Stimulated activated CD4-positive, alpha-beta T cell treated with anti-CD3 and anti-CD28 coated beads, Interleukin-4, amount 100 ng/mL, for 1 hour (primary cell): Measurements from ENCODE around the gene UQCR11.

Experiments
- DNase-seq: peaks from one replicate; pipeline ENCODE4 v3.0.0-alpha.2; 2020

Gene UQCR11

DNA sequence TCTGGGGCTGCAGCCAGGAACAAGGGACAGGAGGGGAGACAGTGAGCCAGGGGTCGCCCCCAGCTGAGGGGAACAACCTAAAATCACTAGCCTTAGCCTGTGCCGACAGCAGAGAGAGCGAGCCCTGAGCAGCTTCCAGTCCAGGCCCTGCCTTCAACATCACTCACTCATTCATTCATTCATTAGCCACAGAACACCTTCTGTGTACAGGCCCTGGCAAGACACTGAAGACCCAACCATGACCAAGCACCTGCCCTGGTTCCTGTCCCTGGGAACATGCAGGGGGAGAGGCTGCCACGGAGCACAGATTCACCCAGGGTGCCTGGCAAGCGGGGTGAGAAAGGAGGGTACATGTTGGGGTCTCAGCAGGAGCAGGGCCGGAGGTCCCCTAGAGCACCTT is 42.0 kb downstream of the UQCR11 start:
- no peak for DNase-seq

DNA sequence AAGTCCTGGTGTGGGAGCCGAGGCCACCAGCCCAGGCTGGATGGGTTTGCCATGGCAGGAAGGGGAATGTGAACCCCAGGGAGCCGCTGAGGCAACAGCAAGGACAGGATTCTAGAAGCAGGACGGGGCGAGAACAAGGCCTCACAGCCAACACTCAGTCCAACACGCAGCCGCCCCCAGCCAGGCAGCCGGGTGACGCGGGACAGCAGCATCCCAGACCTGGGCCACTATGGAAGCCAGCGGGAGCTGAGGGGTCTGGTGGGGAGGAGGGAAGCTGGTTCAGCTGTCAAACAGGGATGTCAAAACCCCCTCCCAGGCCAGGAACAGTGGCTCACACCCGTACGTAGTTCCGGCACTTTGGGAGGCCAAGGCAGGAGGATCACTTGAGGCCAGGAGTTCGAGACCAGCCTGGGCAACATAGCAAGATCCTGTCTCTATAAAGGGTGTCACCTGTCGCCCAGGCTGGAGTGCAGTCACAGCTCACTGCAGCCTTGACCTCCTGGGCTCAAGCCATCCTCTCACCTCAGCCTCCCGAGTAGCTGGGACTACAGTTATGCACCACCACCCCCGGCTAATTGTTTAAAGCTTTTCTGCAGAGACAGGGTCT is 43.9 kb downstream of the UQCR11 start:
- DNase-seq = no peak

DNA sequence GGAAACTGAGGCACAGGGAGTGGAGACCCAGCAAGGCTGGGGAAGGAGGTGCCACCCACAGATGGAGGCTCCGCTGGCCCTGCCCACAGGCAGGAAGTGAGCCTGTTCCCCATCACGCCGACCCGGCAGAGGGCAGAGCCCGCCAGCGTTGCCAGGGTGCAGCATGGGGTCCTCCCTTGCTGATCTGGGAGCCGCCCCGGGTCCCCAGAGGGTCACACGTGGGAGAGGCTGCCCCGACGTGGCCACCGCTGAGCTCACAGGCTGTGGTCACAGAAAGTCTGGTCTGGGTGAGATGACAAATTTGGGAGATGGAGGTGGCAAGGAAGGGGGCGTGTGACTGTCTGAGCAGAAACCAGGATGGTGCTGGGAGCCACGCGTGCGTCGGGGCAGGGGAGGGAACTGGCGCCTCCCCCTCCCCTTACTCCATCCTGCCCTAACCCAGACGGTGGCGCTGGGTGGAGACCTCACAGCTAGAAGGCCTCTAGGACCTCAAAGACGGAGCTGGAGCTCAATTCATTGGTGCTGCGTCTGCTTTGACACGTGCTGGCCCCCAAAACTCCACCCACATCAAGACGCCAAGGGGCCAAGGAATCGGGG is 44.9 kb downstream of the UQCR11 start:
- no peak for DNase-seq

DNA sequence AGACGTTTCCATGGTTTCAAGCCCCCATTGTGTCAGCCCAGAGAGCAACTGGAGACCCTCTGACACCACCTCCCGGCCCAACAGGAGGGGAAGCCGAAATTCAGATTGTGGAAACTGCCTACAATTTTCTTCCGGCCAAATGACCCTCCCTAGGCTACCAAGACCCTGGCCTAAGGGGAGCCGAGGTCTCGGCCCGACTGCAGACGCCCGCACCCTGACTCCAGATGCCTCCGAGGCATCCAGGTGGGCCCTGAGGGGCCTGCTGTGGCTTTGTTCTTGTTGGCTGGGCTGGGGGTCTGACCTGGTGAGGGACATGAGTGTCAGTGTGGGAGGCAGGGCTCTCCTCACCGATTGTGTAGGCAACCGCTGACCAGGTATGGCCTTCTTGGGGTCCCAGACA is 46.7 kb downstream of the UQCR11 start:
- DNase-seq = no peak

DNA sequence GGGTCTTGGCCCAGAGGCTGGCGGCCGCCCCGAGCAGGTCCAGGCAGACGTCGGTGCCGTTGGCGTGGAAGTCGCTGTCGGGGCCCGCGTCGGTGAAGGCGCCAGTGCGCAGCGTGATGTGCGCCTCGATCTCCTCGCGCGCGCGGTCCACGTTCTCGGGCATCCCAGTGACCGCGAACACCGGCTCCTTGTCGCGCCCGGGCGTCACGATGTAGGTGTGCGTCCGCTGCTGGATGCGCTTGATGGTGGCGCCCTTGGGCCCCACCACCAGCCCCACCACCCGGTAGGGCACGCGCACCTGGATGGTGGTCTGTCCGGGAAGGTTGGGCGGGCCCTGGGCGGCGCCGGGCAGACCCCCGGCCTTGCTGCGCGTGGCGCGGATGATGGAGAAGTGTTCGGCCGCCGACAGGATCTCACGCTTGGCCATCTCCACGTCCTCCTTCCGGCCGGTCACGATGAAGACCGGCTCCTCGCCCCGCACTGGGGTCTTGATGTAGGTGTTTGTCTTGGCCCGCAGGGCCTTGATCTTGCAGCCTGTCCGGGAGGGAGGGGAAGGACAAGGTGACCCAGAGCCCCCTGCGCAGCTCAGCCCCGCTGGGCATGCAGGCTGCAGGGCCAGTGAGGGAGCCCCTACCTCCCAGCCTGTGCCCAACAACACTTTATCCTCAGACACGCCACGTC is 48.7 kb downstream of the UQCR11 start:
- no peak for DNase-seq

DNA sequence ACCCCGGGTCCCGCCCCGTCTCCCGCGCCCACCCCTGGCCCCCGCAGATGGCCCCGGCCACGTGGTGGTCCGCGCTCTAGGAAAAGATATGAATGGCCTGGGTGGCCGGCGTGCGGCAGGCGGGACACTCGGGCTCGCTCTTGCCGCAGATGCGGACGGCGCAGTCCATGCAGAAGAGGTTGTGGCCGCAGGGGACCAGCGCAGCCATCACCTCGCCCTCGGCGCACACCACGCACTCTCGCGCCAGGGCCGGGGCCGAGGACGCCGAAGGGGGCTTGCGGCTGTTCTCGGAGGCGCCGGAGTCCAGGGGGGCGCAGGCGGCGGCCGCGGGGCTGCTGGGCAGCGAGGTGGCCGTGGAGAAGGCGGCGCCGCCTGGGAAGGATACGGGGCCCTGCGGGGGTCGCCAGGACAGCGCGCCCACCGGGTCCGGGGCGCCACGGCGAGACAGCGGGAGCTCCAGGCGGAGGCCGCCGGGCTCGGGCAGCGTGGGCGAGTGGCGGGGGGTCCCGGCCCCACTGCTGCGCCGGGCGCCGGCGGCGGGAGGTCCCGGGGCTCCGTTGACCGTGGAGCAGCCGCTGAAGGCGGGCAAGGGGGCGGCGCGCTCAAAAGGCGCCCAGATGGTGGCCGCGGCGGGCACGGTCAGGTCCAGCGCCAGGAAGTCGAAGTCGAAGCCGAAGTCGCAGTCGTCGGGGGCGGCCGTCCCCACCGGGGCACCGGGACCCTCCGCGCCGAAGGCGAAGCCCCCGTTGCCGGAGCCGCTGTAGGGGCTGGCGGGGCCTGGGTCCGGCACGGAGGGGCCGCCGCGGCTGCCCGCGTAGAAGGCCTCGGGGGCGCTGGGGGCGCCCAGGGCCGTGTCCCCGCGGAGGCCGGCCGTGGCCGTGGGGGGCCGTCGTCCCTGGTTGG is 49.5 kb downstream of the UQCR11 start:
- DNase-seq = no peak

DNA sequence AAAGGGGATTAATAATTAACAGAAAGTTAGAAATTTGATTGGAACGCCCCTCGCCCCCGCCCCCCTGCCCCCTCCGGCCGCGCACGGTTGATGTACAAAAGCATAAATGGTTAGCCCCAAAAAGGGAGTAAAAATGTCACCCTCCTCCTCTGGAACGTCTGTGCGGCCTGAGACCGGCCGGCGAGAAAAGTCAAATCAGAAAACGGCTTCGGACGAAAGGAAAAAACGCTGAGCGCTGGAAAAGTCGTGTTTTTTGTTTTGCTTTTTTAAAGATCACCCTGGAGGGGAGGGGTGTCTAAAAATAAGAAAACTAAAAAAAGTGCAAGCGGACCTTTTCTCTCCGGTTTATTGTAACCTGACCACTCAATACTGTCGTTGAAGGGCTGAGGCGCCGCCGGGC is 50.3 kb downstream of the UQCR11 start:
- no peak for DNase-seq

DNA sequence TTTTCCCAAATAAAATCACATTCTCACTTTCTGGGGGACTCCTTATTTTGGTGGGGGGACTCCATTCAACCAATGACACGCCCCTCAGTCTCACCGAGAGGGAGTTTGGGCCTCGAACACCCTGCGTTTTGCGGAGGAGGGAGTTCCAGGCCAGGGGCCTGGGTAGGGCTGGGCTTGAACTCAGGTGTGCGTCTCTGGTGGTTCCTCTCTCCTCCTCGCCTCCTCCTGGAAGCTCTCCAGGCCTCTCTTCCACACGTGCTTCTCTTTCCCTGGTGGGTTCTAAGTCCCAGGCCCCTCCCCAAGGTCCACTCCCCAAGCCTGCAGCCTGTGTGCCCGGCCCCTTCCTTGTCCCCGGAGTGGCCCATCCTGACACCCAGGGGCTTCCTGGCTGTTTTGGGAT is 51.8 kb downstream of the UQCR11 start:
- no peak for DNase-seq

DNA sequence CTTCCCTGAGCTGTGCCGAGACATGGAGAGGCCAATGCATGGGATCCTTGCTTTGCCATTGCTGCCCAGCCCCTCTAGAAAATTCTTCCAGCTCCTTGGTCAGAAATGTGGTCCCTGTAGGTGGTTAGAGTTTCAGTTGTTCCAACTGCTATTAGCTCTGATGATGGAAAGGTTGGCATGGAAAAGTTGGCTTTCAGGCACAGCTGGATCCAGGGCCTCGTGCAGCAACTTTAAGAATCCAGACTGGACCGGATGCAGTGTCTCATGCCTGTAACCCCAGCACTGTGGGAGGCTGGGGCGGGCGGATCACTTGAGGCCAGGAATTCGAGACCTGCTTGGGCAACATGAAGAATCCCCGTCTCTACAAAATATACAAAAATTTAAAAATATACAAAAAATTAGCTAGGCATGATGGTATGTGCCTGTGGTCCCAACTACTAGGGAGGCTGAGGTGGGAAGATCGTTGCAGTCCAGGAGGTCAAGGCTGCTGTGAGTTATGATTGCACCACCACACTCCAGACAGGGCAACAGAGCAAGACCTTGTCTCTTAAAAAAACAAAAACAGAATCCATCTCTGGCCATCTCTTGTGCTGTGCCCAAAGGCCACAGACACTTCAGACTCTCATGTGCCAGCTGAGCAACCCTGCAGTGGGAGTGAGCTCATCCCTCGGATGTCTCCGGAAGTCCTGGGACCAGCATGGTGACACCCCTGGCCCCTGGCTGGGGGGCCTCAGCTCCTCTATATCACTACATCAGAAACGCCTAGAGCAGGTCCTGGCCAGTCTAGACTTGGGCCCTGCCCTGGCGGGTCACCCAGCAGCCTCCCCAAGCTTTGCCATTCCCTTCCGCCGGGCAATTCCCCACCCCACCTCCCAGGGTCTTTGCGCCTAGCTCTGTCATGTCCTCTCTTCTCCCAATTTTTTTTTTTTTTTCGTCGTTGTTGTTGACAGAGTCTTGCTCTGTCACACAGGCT is 53.9 kb downstream of the UQCR11 start:
- no peak for DNase-seq

DNA sequence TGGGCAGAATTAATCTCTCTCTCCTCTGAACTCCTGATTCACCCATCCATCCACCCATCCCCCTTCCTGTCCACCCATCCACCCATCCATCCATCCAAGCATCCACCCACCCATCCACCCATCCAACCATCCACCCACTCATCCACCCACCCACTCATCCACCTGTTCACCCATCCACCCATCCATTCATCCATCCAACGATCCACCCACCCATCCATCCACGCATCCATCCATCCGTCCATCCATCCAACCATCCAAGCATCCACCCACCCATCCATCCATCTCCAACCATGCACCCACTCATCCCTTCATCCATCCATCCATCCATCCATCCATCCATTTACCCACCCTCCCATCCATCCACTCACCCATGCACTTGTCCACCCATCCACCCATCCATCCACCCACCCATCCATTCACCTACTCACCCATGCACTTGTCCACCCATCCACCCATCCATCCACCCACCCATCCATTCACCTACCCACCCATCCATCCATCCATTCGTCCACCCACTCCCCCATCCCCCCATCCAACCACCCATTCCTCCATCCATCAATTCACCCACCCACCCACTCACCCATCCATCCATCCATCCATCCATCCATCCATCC is 55.8 kb downstream of the UQCR11 start:
- no peak for DNase-seq
